K562 (cell line): Measurements from ENCODE around the gene SLC30A1. TPM values are rescaled to one million over a fixed set of nuclear protein-coding genes. Genes with fewer than 3 reads are reported as not detected.

Experiments
- ATAC-seq: fragments of 200-7000 bp; cut with Tn5 transposase; 3 replicates; pipeline ENCODE4 v1.9.1; 2020; ENCODE audit warnings: moderate library complexity
- BruUV-seq: library from RNA; stranded (reverse); fragments of 400-500 nt; replicated peaks from 2 replicates; lab custom pipeline; 2021; lab: Mats Ljungman, UMichigan
- CTCF ChIA-PET: fragments of 300-600 bp; formaldehyde crosslinking; extraction: SDS; loops from one replicate; lab custom pipeline; 2021; ENCODE audit warnings: low intra/inter-chr PET ratio; lab: Yijun Ruan, JAX
- POLR2A ChIA-PET: fragments of 300-600, 350-650 bp; sonication (Branson Sonifier 250); formaldehyde crosslinking; extraction: SDS; loops from one replicate; lab custom pipeline; 2021; ENCODE audit warnings: antibody characterized with exemption, inconsistent platforms; lab: Yijun Ruan, JAX
- DNase-seq, 4 experiments: peaks; one replicate each; pipeline versions ENCODE4 v3.0.0 to v3.0.0-alpha.2; 2011 to 2018; ENCODE audit warnings: low spot score in 3 of 4, mixed read lengths in 3 of 4; ENCODE audit errors: extremely low read depth in 1 of 4
- FAIRE-seq: peaks from 2 replicates; lab custom pipeline; 2011; peaks lifted over from hg19 to GRCh38; lab: Jason Lieb, UNC
- H2AFZ ChIP-seq: 2 replicates; pipeline ENCODE4 v1.6.0; 2011; ENCODE audit warnings: low read depth, low read length, control low read depth, inconsistent platforms
- H3K27ac ChIP-seq: fragments of 200-600 bp; 3 replicates; pipeline ENCODE4 v1.8.0; 2011; ENCODE audit warnings: low read depth, mild to moderate bottlenecking, control low read depth, inconsistent platforms, low read length, moderate library complexity, mixed read lengths; ENCODE audit errors: extremely low read depth
- H3K27me3 ChIP-seq, 2 experiments: fragments of 300-600 bp in 1 of 2; 2 replicates in 1 of 2; 3 replicates in 1 of 2; pipeline versions ENCODE4 v1.6.0 to v1.8.0; 2011; ENCODE audit warnings: inconsistent platforms in 2 of 2, low read length in 2 of 2, mild to moderate bottlenecking in 1 of 2, mixed read lengths in 1 of 2, moderate library complexity in 1 of 2; ENCODE audit not compliant: control insufficient read depth in 2 of 2, insufficient read depth in 2 of 2
- H3K36me3 ChIP-seq: fragments of 300-600 bp; 3 replicates; pipeline ENCODE4 v1.8.0; 2011; ENCODE audit warnings: mild to moderate bottlenecking, low read length, inconsistent platforms; ENCODE audit not compliant: control insufficient read depth, insufficient read depth
- H3K4me1 ChIP-seq, 2 experiments: fragments of 200-600 bp in 1 of 2; replicated peaks in 1 of 2; 2 replicates in 1 of 2; 3 replicates in 1 of 2; pipeline versions ENCODE4 v1.5.1 to v1.8.0; 2011; ENCODE audit warnings: inconsistent platforms in 2 of 2, low read length in 2 of 2, mild to moderate bottlenecking in 1 of 2, mixed read lengths in 1 of 2, moderate library complexity in 1 of 2; ENCODE audit not compliant: control insufficient read depth in 2 of 2, insufficient read depth in 2 of 2
- H3K4me2 ChIP-seq: 2 replicates; pipeline ENCODE4 v1.6.1; 2011; ENCODE audit warnings: low read length, control low read depth, inconsistent platforms, mixed read lengths; ENCODE audit not compliant: insufficient read depth
- H3K4me3 ChIP-seq: fragments of 200-600 bp; sonication (generic), shearing (Covaris generic); 2 replicates; pipeline ENCODE4 v1.5.1; 2016; ENCODE audit warnings: control low read depth, inconsistent platforms
- H3K79me2 ChIP-seq: fragments of 200-600 bp; 3 replicates; pipeline ENCODE4 v1.8.0; 2011; ENCODE audit warnings: low read length, inconsistent platforms; ENCODE audit not compliant: control insufficient read depth, insufficient read depth
- H3K9ac ChIP-seq, 2 experiments: 2 replicates each; pipeline versions ENCODE4 v1.6.0 to v1.6.1; 2011; ENCODE audit warnings: low read depth in 2 of 2, low read length in 2 of 2, control low read depth in 1 of 2, inconsistent platforms in 1 of 2, mild to moderate bottlenecking in 1 of 2, mixed read lengths in 1 of 2; ENCODE audit not compliant: insufficient read depth in 1 of 2
- H3K9me1 ChIP-seq: one replicate; pipeline ENCODE4 v1.6.0; 2011; ENCODE audit warnings: inconsistent platforms, mild to moderate bottlenecking, low read length, moderate library complexity; ENCODE audit not compliant: control insufficient read depth, insufficient read depth
- H3K9me3 ChIP-seq: replicated peaks from 2 replicates; pipeline ENCODE4 v1.5.1; 2011; ENCODE audit warnings: low read depth, low read length, inconsistent platforms; ENCODE audit not compliant: control insufficient read depth, insufficient read depth
- H4K20me1 ChIP-seq: replicated peaks from 2 replicates; pipeline ENCODE4 v1.6.1; 2011; ENCODE audit warnings: low read length, inconsistent platforms, mixed read lengths; ENCODE audit not compliant: control insufficient read depth, insufficient read depth
- CEBPB ChIP-seq: fragments of 450-650 bp; IDR thresholded peaks from 2 replicates; pipeline ENCODE4 v1.6.1; 2016; ENCODE audit warnings: missing genetic modification characterization, missing compliant biosample characterization
- ELF1 ChIP-seq: fragments of 200-800 bp; sonication (Bioruptor generic); IDR thresholded peaks from 2 replicates; pipeline ENCODE4 v1.6.1; 2016; ENCODE audit warnings: missing genetic modification characterization, missing compliant biosample characterization
- ELK1 ChIP-seq: sonication (generic); formaldehyde crosslinking; IDR thresholded peaks from 2 replicates; pipeline ENCODE4 v1.8.1; 2022; ENCODE audit warnings: missing genetic modification reagents
- GABPA ChIP-seq: fragments of 200-800 bp; sonication (Bioruptor generic); conservative IDR thresholded peaks from 2 replicates; pipeline ENCODE4 v1.6.1; 2016; ENCODE audit warnings: low read depth, missing genetic modification characterization, missing compliant biosample characterization
- HDAC8 ChIP-seq: fragments of 450-650 bp; IDR thresholded peaks from 2 replicates; pipeline ENCODE4 v1.6.1; 2016; ENCODE audit warnings: mild to moderate bottlenecking, missing genetic modification characterization, moderate library complexity, missing compliant biosample characterization
- MXI1 ChIP-seq: IDR thresholded peaks from 2 replicates; pipeline ENCODE4 v1.6.1; 2011; ENCODE audit warnings: low read depth, mild to moderate bottlenecking, improper control_type of control experiment, low read length
- NCOR1 ChIP-seq: fragments of 450-650 bp; IDR thresholded peaks from 2 replicates; pipeline ENCODE4 v1.6.1; 2016; ENCODE audit warnings: mild to moderate bottlenecking, moderate library complexity
- NELFE ChIP-seq: IDR thresholded peaks from 2 replicates; pipeline ENCODE4 v1.6.1; 2011; ENCODE audit warnings: mild to moderate bottlenecking; ENCODE audit not compliant: insufficient read depth, insufficient read length
- RFX7 ChIP-seq: fragments of 250-450 bp; sonication (Bioruptor Pico); IDR thresholded peaks from 2 replicates; pipeline ENCODE4 v1.5.1; 2021; ENCODE audit warnings: mild to moderate bottlenecking
- ZMIZ1 ChIP-seq, 2 experiments: fragments of 150-350 bp in 1 of 2; IDR thresholded peaks; 2 replicates each; pipeline ENCODE4 v1.6.1; 2012 to 2016; ENCODE audit warnings: low read depth in 2 of 2, low read length in 2 of 2, mild to moderate bottlenecking in 1 of 2, moderate library complexity in 1 of 2
- ZNF274 ChIP-seq: IDR thresholded peaks from 2 replicates; pipeline ENCODE4 v1.6.1; 2011; ENCODE audit warnings: low read depth, mild to moderate bottlenecking, low read length, moderate library complexity, borderline replicate concordance
- ZNF57 ChIP-seq: fragments of 450-650 bp; formaldehyde crosslinking; IDR thresholded peaks from 2 replicates; pipeline ENCODE4 v1.4.0; 2020; ENCODE audit warnings: mild to moderate bottlenecking, moderate library complexity
- ZNF583 ChIP-seq: fragments of 250-450 bp; sonication (Bioruptor Pico); IDR thresholded peaks from 2 replicates; pipeline ENCODE4 v1.4.0; 2020
- in situ Hi-C: fragments of 300-500 bp; cut with MboI; formaldehyde crosslinking; loops from 4 replicates; pipeline ENCODE4 v1.15.0; 2018; ENCODE audit warnings: inconsistent platforms, mixed read lengths
- intact Hi-C: fragments of 100-400 bp; cut with micrococcal nuclease; formaldehyde crosslinking; loops from 2 replicates; pipeline ENCODE4 v1.14.2; 2022
- polyA plus RNA-seq, 8 experiments: library from polyadenylated mRNA; depleted of rRNA in 4 of 8; stranded (reverse) in 5 of 8; unstranded in 3 of 8; fragments of >200 nt; fragmentation: Nextera tagmentation in 2 of 8; fragmentation: Illumina TruSeq in 1 of 8; extraction: Ambion mirVana in 2 of 8; extraction: Trizol in 1 of 8; gene quantifications; 2 replicates each; pipeline versions ENCODE4 v1.2.1 to v1.2.3, GENCODE V29; 2011 to 2014; ENCODE audit warnings: inconsistent platforms in 1 of 8, missing spikeins in 1 of 8
- total RNA-seq, 7 experiments: library from RNA; depleted of rRNA in 6 of 7; stranded (reverse); fragments of >200 nt in 6 of 7; fragmentation: Illumina TruSeq in 2 of 7; extraction: Trizol in 2 of 7; gene quantifications; 2 replicates each; pipeline versions ENCODE4 v1.2.1 to v1.2.3, GENCODE V29; 2011 to 2021; ENCODE audit warnings: low replicate concordance in 1 of 7
- TF ChIP-seq, protein P1 (sequence below): fragments of 450-650 bp; IDR thresholded peaks from 2 replicates; pipeline ENCODE4 v1.6.1; 2016; ENCODE audit warnings: mild to moderate bottlenecking

The SLC30A1 gene
- total and polyA plus RNA-seq, 9 of the 15 experiments (the other 6 are each of a cell fraction or from before 2014, with no cell fraction given): 4.1 to 14.4 (median 6.6) TPM

DNA sequence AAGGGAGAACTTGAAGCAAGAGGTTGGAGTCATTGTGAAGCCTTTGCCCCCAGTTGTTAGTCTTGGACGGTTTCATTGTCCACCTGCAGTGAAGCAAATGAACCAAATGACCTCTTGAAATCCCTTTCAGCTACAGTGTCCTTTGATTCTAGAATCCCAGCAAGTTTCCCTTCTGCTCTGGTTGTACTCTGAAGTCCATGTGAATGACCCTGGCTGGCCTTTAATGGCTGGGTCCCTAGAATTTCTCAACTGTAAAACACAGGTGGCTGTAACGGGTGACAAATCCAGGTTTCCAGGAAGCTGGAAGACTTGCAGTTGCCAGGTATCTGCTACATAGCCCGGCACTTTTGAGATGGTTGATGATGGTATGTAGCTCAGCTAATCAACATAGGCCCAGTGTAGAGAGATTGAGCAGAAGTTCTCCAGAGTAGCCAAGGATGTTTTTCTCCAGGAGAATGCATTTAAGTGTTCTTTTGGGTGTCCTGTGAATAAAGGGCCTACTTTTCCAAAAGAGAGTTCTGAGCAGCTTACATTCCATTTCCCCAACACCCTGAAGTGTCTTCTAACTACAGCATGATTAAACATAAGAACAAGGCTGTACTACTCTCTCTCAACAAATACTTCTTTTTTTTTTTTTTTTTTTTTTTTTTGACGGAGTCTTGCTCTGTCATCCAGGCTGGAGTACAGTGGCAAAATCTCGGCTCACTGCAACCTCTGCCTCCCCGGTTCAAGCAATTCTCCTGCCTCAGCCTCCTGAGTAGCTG is 17.6 kb upstream of the SLC30A1 start (continued):
- TF ChIP-seq GABPA (tag) (no peak), ZNF583 (no peak), MXI1 (no peak), ELF1 (tag) (no peak), RFX7 (CRISPR knock-in tag) (no peak), ZNF274 (no peak)
- TF ChIP-seq, protein P1, sequence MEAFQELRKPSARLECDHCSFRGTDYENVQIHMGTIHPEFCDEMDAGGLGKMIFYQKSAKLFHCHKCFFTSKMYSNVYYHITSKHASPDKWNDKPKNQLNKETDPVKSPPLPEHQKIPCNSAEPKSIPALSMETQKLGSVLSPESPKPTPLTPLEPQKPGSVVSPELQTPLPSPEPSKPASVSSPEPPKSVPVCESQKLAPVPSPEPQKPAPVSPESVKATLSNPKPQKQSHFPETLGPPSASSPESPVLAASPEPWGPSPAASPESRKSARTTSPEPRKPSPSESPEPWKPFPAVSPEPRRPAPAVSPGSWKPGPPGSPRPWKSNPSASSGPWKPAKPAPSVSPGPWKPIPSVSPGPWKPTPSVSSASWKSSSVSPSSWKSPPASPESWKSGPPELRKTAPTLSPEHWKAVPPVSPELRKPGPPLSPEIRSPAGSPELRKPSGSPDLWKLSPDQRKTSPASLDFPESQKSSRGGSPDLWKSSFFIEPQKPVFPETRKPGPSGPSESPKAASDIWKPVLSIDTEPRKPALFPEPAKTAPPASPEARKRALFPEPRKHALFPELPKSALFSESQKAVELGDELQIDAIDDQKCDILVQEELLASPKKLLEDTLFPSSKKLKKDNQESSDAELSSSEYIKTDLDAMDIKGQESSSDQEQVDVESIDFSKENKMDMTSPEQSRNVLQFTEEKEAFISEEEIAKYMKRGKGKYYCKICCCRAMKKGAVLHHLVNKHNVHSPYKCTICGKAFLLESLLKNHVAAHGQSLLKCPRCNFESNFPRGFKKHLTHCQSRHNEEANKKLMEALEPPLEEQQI: no peak
- TF ChIP-seq, all 486 proteins: peak for 0

DNA sequence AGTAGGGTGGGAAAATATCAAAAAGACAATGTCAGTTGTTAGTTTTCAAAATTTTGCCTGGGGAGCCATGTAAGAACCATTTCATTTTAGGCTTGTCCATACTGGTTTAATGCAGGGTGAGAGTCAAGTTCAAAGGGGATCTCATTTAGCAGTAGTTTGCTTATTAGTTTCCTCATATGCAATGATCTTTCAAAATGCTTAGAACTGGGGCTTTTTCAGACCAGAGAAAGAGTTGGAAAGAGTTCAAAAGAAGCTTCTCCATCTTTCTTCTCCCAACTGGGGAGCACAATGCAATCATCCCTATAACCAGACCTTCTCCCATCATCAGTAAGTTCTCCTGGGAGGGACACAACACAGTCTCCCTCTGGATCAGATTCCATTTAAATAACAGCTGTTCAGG is 16.5 kb upstream of the SLC30A1 start:
- FAIRE-seq: no peak
- Histone ChIP-seq H3K27ac (no peak overlapping the region), H3K4me2 (no peak overlapping the region), H3K9me3 (no peaks in the 10 kb centered on the region), H3K27me3 (no peaks in the 10 kb centered on the region), H2AFZ (no peak overlapping the region), H3K9ac (no peak overlapping the region), H4K20me1 (no peaks in the 10 kb centered on the region), H3K4me1 (peaks cover 0 to 8% of the 10 kb centered on the region in 2 experiments; a peak in 3 of 5 replicates), H3K79me2 (no peaks in the 10 kb centered on the region), H3K4me3 (no peak overlapping the region), H3K9me1 (no peaks in the 10 kb centered on the region), H3K36me3 (no peaks in the 10 kb centered on the region)
- DNase-seq: no peak
- in situ Hi-C loops: no loop called here
- ChIA-PET CTCF (no interaction called here), POLR2A (interaction anchor here (3.2 kb wide), 1 partner anchor 11 kb away, joined by 15 read pairs; no protein-coding TSS in a partner anchor)
- intact Hi-C loops: no loop called here
- BruUV-seq: no TSS peak
- no peak for ATAC-seq
- TF ChIP-seq CEBPB: no peak
- no peak for TF ChIP-seq NCOR1
- TF ChIP-seq ZMIZ1 (IDR thresholded peaks at IDR 0.05; ENCODE audit: low read depth in 2 of 2, low read length in 2 of 2): no peak
- no peak for TF ChIP-seq HDAC8
- no peak for TF ChIP-seq ZNF57 (CRISPR knock-in tag)
- no peak for TF ChIP-seq NELFE
- no peak for TF ChIP-seq ELK1 (CRISPR knock-in tag)
